HTERT RPE-1 (cell line): ENCODE data around the gene COL13A1.

Experiments used
- in situ Hi-C: fragments of 300-500 bp; cut with MboI; formaldehyde crosslinking; loops from 4 replicates; pipeline ENCODE4 v1.14.3; 2020; ENCODE audit warnings: low sequenced_read_pairs

COL13A1 gene

DNA sequence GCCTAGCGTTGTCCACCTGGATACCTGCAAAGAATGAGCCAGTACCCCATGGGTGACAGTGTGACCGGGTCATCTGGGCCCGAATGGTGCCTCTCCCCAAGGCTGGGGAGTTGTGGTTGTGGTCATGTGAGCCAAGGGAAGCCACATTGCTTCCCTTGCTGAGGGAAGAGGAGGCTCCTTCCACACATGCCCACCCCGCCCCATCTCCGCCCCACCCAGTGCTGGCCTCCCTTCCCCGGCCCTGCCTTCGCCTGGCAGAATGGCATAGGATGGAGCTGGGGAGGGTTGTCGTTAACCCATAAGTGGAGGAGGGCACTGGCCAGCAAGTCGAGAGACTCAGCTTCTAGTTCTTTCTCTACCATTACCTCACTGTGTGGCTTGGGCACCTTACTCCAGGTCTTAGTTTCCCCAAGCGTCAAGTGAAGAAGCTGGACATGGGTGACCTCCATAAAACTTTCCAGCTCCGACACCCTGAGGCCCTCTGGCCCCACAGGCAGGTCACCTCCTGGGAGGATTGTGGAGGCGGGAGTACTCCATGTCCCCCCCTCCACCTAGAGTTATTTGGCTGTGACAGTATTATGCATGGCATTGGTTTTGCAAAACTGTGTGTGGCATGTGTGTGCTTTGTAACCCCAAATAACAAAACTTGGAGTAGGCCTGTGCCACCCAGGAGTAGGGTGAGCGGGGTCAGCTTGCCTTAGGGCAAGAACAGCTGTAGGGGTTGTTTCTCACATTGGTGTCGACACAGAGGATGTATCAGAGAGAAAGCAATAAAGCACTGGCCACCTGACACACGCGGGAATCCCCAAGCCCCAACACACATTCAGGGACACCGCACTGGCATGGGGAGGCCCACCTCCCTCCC, 160.4 kb downstream of the COL13A1 start:
- in situ Hi-C loops = no loop called here

DNA sequence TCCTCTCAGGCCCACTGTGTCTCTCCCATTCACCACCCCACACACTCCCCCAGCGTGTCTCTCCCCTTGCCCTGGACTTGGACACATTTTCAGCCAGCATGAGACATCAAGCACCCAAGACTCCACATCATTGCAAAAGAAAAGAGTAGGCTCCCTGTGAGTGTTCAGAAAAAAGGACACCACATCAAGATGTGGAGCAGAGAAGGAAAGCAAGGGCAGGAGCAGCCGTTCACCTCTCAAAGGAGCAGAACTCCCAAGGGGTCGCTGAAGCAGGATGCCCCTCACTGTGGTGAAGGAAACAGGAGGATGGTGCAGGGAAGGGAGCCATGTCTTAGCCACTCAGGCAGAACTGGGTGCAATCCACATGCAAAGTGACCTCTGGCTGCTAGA, 161.0 kb downstream of the COL13A1 start:
- in situ Hi-C loops = no loop called here

DNA sequence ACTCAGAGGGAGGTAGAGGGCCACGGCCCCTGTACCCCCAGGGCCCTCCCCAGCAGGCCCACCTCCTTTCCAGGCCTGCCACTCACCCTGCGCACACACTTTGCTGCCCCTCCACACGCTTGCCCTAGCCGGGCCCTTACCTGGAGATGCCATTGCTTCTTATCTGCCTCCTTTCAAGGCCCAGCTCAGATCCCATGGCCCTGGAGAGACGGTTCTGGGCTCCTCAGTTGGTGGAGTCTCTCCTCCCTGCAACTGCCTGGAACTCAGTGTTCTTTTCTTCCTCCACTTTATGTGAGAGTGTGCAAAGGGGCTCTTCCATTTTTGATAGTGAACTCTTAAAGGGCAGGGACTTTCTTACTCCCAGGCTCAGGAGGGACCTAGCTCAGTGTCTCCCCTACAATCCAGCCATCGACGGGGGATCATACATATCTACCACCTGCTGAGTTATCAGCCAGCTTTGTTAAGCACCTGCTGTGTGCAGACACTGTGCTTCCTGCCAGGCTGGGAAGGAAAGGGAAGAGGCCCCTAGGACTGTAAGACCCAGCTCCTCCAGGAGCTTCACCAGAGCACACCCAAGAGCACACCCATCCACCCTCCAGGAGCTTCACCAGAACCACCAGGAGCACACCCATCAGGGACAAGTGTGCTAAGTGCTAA, 161.6 kb downstream of the COL13A1 start:
- in situ Hi-C loops = no loop called here

DNA sequence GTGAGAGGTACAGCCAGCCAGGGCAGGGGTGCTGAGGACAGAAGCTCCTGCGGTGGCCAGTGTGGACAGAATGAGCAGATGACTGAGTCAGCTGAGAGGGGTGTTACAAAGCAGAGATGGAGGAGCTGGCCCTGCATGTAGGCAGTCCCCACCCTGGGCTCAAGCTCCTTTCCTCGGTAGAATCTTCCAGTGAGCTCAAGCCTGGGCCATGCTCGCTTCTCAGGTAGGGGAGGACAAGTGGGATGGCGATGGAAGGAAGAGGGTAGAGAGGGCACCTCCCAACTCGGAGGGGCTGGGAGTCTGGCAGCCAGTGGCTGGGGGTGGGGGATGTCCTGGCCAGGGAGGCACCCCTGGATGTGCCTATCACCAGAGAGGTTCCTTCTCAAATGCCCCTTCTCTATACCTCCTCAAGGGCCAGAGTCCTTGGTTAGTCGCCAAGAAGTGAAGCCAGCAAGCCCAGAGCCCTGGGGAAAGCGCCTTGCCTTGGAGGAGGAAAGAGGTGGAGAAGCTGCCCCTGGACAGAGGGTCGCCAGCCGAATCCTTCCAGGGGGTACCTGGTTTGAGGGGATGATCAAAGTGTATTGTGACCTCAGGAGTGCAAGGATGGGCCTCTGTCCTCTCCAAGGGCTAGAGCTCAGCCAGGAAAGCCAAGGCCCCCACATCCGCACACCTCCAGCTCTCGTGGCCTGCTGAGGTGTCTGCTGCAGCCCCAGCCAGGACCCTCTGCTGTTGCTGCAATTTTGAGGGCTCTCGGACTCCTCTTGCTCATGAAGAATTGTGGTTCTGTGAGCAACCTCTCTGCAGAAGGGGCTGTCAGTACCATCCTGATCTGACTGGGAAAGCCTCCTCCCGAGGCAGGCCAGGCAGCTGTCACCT, 162.4 kb downstream of the COL13A1 start:
- in situ Hi-C loops = no loop called here

DNA sequence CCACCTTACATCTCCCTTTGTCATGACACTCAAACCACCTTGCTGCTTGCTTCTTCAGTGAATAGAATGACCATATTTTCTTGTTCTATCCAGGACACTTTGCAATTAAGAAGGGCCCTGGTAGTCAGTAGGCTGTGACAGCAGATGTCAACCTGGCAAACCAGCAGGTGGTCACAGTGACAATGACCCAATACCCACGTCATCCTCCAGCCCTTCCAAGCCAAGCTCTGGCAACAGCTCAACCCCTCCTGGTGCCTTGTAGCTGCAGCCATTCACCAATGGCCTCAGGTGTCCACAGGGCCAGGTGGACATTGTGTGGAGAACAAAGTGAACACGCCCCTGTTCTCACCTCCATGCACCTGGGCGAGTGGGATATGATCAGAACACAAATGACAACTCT, 163.4 kb downstream of the COL13A1 start:
- in situ Hi-C loops = no loop called here

DNA sequence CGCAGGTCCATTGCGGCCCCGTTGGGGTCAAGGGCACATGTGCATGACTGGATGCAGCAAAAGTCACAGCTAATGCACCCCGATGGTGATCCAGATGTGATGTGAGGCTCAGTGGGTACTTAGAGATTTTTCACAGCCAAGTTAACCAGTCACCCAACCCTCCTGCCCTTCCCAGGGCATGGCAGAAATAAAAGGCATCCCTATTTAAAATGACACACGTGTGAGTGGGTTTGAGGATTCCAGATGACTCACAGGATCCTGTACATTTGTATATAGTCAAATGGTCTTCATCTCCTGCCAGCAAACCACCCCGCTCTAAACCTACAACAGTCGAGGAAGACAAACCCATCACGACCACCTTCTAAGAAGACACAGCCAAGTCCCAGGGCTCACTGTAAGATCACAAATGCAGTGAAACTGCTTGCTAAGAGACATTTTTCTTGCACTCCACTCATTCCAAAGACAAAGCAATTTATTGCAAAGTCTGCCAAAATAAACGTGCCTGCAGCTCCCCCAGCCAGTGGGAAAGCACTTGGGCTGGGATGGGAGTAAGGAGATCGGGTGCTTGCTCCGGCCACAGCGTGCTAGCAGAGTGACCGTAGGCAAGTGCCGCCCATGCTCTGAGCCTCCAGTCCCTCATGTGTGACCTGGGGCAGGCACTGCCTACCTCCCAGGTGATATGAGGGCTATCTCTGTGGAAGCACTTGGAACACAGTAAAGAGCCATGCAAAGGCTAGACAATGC, 164.4 kb downstream of the COL13A1 start:
- in situ Hi-C loops = no loop called here

DNA sequence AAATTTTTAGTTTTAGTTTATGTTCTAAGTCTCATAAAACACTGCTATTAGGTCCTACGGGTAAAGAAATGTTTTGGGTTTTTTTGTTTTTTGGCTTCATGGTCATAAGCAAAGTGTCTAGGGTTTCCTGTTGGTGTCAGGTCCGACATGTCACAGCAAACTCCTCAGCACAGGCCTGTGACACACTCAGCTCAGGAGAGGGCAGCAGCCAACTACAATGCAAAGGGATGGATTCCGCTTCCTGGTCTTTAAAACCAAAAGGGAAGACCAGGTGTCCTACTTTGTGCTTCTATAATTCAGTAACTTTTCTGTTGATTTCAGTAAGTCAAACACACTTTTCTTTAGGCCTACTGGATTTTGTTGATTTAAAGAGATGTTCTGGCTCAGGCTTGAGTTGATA, 167.1 kb downstream of the COL13A1 start:
- in situ Hi-C loops = no loop called here

DNA sequence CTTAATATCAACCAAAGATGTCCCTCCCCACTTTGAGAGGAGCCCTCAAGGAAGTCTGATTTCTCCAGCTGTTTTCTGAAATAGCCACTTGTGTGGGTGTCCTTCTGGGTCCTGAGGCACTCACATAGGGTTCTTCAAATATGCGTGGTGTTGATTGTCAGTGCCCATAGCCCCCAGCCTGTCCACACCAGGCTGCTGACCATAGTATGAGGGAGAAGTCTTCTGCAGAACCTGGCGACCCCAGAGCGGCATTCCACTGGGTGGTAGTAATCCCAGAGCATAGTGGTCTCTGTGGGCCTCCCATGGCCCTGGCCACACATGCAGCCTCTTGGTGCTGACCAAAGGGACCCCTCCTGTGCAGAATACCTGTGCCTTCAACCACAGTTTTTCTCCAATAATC, 168.3 kb downstream of the COL13A1 start:
- in situ Hi-C loops = no loop called here

DNA sequence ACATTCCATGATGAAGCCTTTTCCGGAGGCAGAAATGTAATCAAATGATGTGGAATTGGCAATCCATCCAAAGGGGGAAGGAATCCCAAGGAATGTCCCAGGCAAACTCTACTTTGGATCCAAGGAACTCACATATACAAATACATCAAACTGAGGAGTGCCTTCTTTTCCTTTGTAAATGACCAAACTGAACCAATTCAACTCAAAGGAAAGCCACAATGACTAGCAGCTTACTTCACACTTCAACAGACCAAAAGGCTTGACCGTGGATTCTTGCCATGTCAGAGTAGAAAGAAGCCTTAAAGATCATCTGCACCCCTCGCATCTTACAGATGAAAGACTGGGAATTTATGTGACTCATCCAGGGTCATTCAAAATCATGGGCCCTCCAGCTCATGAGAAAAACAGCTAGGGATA, 171.3 kb downstream of the COL13A1 start:
- in situ Hi-C loops = no loop called here

DNA sequence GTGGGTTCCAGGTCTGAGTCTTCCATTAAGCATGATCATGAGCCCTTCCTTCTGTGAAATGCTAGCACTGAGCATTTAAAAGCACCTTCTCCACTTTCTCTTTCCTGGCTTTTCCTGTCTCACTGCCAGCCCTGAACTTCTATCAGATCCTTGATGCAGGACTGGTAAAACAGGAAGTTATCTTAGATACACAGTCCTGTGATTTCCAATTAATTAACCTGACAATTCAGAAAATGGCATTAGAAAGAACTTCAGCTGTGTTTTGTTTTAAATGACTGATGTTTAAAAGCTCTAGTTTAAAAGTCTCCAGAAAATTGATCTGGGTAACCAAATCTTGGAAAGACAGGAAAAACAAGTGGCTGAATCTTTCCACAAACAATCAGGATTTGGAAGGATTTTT, 172.0 kb downstream of the COL13A1 start:
- in situ Hi-C loops = no loop called here

DNA sequence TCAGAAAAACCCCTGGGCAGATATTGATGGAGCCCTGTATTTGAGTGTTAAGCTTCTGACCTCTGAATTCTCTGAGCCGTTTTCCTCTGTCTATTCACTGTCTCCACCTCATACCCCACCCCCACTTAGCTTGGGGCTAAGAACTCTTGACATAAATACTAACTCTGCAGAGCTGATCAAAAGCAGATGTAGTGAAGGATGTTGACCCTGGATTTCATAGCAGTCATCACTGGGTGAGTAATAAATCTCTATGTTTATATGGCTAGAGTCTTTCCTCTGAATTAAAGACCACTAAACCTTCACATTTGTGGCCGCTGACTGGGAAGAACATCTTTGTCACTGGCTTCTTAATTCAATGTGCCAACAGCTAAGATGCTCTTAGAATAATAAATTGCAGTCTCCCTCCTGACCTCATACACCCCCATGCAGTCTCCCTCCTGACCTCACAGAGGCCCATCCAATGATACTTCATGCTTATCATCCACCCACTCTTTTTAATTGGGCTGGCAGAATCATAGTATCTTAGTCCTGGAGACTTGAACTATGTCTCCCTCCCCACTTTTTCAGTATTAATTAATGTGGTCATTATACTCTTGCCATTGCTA, 172.9 kb downstream of the COL13A1 start:
- in situ Hi-C loops = no loop called here

DNA sequence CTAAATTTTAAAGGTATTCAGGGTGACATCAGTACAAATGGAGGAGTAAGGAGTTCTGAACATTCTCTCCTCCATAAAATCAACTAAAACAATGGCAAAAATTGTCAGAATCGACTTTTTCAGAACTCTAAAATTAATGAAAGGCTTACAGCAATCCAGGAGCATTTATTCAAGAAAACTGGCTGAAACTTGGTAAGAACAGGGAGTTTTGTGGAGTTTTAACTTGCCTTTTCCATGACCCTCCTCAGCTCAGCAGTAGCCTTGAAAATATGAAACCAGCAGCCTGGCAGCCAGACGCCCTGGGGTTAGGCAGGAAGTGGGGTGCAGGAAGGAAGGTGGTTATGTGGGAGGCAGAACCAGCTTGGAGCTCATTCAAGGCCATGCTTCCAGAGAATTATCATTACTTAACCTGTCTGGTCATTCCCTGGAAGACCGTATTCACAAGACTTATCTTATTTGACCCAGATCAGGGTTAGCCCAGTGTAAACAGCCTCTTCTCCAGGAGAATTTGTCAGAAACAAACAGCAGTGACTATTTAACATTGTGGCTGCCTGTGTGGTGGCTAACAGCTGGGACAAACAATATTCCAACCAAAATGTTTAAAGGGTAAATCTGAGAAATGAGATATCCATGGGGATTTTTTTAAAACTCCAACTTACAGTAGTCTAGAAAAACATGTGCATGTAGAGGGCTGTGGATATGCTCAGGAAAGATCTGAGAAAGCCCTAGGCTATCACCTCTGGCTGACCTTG, 175.3 kb downstream of the COL13A1 start:
- in situ Hi-C loops = no loop called here

DNA sequence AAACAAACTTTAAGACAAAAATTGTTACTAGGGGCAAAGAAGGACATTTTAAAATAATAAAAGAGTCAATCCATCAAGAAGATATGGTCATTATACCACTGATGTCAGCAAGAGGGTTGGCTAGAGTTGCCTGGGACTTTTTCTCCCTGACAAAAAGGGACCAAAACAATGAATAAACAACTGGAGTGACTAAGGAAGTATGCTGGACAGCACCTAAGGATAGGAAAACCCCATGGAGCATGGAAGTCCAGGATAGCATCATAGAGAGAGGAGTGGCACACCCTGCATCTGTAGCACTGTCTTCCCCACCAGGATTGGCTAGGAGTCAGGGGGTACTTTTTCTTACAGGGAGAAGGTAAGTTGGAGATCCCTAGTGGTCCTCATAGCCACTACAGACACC, 177.5 kb downstream of the COL13A1 start:
- in situ Hi-C loops = no loop called here

DNA sequence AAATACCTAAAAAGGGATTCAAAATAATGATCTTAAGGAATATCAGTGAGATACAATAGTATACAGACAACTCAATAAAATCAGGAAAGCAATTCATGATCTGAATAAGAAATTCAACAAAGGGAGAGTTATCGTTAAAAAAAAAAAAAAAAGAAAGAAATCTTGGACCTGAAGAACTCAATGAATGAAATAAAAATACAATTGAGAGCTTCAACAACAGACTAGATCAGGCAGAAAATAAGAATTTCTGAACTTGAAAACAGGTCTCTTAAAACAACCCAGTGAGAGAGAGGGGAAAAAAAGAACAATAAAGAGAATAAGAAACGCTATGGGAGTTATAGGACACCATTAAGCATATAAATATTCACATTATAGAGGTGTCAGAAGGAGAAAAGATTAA, 179.0 kb downstream of the COL13A1 start:
- in situ Hi-C loops = no loop called here

DNA sequence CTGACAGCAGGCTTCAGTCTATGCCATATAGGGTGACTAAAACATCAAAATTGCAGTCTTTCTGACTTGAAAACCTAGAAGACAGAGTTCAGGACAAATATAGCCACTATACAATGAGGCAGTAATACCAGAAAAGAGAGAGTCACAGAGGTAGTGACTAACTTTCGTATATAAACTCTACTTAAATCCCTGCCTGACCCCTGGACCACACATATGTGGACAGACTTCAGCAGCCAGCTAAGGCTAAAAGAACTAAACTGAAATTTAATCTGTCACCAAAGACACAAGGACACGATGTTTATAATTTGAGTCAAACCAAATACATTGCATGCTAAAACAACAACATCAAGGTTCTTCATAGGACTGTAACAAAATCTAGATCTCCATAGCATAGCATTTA, 186.4 kb downstream of the COL13A1 start:
- in situ Hi-C loops = no loop called here

DNA sequence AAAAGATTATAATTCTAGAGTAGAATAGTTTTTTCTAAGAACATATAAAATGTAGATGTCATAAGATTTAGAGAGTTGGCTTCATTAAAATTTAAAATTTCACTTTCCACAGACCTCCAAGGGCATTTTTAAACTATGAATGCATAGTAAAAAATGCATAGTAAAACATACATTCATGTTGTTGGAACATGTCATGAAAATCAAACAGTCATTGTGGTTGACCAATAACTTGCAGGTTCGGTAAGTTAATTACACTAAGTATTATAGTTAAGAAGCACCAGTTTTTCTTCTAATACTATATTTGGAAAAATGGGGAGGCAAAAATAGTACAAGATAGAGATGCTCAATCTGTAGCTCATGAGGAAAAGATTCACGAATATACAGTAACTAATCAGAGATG, 189.4 kb downstream of the COL13A1 start:
- in situ Hi-C loops = no loop called here

DNA sequence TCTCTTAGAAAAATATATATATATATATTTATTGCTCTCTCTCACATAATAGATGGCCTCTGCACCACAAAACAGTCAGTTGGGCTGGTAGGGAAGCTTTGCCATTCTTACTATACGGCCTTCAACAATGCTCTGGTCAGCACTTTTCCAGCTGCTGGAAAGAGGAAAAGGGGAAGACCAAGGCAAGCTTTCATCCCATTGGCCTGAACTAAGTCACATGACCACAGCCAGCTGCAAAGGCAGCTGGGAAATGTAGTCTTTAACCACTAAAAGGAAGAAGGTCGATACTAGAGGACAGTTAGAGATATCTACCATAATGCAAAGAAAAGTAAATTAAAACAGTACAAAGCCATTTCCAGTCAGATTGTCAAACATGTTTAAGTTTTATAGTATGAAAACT, 192.6 kb downstream of the COL13A1 start:
- in situ Hi-C loops = no loop called here

DNA sequence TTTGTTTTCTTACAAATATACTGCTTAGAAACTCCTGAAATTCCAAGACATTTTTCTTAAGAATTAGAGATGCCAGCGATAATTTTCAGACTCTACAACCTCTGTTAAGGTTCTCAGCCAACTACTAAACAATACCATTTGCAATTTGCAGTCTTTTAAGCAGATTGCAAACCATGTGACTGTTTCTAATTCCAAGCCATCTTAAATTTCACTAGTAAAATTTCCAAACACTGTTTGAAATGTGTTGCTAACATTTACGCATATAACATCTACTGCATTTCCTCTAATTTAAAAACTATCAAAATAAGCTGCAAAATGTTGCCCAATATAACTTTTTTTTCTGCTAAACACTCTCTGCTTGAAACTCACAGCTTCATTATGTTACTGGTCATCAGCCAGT, 194.9 kb downstream of the COL13A1 start:
- in situ Hi-C loops = no loop called here

DNA sequence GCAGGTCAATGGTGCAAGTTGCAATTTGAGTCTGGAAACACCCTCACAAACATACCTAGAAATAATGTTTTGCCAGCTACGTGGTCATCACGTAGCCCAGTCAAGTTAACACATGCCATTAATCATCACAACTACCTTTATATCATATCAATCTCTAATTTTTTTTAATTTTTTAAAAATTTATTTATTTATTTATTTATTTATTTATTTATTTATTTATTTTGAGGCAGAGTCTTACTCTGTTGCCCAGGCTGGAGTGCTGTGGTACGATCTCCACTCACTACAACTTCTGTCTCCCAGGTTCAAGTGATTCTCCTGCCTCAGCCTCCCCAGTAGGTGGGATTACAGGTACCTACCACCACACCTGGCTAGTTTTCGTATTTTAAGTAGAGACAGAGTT, 198.6 kb downstream of the COL13A1 start:
- in situ Hi-C loops = no loop called here
